ENCODE data around the gene GSTT4.
"Not testable (repeated sequence)": the region's sequence is repeated elsewhere in the genome, so short reads cannot be mapped to it uniquely, and the experiment has no call there.

GSTT4 gene

DNA sequence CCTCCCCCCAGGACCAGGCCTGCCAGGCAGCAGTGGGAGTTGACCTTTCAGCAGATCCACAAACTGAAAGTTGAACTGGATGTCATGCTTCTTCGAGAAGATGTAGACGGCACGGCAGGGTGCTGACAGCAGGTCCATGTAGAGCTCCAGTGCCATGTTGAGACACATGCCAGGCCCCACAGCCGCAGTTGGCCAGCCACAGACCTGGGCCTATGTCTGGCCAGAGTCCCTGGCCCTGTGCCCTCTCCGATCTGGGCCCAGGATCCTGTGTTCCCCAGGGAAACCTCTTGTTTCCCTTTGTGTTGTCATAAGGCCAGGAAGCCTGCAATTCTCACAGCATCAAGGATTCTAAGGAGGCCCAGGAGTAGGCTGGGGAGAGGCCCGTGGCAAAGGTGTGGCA, at the start of gene GSTT4:
GSTT4 (minus strand) TSS at position 253 of the 400 bp plus-strand sequence; CDS start at position 156, 97 bp downstream.
- DNase-seq (ENCODE audit: low read depth, low spot score), result no peak

- DNase-seq (ENCODE audit: low read depth, low spot score), result no peak
These were observed 49.1 kb upstream of the GSTT4 start for GRCh38 chr22:24054356-24054755.

GRCh38 chr22:24053481-24054226, 48.4 kb upstream of the GSTT4 start:
- no peak for DNase-seq (ENCODE audit: low read depth, low spot score)

DNA sequence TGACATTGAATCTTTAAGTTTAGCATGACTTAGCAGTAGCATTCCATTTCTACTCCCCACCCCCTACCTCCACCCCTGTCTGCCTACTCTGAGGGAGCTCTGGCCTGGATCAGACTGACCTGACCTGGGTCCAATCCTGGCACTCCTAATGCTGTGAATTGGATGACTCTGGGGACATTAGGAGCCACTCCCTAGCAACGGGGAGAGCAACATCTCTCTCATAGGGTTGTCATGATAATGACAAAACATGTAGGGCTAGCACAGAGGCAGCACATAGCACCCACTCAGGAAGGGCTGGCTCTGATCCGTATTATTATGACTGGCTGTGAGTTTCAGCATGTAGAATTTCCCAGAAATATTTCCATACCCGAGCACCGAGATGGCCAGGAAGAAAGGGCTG, 46.3 kb upstream of the GSTT4 start:
- DNase-seq (ENCODE audit: low read depth, low spot score), result no peak

DNA sequence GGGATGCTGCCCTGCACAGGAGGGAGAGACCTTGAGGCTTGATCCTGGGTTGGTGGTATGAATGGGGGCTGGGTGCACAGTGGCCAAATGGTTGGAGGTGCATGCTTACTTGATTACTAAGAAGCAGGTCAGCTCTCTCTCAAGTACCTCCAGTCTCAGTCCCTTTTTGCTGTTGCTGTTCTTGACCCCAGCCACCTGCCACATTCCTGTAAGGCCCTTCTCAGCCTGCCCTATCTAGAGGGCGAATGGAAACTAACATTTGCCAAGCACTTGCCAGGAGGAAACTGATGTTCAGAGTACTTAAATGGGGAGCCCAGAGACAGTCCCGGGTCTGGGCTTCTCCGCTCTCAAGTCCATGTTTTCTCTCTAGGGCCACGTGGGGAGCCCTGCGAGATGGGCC, 45.8 kb upstream of the GSTT4 start:
- no peak for DNase-seq (ENCODE audit: low read depth, low spot score)

DNA sequence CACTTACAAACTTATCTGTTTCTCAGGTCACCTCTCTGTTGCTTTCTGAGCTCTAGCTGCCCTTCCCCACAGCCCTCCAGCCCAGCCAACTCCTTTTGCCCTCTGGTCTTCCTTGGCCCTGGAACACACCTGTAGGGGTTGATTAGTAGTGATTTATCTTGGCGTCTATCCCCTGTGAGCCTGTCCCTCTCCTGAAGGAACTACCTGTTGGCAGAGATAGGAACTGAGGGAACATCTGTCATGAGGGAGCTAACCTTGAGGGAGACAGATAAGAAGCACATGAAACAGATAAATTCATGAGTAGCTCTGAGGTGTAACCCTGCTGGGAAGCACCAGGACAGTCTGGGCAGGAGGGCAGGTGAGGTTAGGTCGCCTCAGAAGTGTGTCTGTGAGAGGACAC, 44.7 kb upstream of the GSTT4 start:
- DNase-seq (ENCODE audit: low read depth, low spot score), result no peak

DNA sequence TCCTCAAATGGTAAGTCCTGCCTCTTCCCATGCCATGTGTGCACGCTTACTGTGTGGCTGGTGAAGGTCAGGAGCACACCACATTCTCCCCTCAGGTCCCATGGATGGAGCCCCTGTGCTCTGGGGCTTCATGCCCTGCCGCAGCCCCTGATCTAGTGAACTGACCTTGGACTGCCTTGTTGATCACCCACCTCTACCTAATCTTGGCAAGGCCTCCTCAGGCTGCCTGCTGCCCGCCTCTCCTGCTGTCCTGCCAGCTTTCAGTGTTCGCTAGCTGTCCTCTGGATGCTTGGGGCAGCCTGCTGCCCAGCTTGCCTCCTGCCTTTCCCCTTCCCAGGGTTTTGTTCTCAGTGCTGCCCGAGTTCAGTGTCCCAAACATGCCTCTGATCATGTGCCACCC, 44.0 kb upstream of the GSTT4 start:
- DNase-seq (ENCODE audit: low read depth, low spot score), result no peak

DNA sequence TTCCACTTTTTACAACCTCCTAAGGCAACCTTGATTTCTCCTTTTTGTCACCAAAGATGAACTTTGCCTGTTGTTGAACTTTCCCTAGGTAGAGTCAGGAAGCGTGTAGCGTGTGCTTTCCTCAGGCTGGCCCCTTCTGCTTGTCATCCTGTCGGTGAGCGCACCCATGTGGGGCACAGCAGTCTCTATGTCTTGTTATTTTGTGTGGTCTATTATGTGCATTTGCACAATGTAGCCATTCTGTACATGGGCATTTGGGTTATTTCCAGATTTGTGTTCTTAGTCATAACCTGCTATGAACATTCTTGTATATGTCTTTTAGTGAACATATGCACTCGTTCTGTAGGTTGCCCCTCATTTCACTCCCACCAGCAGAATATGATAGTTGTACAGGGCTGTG, 40.8 kb upstream of the GSTT4 start:
- DNase-seq (ENCODE audit: low read depth, low spot score), result no peak

GRCh38 chr22:24043958-24044357, 38.7 kb upstream of the GSTT4 start:
- DNase-seq (ENCODE audit: low read depth, low spot score), result no peak

DNA sequence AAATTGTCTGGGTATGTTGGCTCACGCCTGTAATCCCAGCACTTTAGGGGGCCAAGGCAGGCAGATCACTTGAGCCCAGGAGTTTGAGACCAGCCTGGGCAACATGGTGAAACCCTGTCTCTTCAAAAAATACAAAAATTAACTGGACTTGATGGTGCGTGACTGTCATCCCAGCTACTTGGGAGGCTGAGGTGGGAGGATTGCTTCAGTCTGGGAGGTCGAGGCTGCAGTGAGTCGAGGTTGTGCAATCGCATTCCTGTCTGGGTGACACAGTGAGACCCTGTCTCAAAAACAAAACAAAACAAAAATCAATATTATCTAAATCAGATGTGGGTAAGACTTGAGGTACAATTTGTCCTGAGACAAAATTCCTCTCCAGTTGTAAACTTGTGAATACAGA, 38.2 kb upstream of the GSTT4 start:
- not testable (repeated sequence) for DNase-seq (ENCODE audit: low read depth, low spot score)

- DNase-seq (ENCODE audit: low read depth, low spot score), result no peak
These were observed 35.7 kb upstream of the GSTT4 start for GRCh38 chr22:24040946-24041345.

DNA sequence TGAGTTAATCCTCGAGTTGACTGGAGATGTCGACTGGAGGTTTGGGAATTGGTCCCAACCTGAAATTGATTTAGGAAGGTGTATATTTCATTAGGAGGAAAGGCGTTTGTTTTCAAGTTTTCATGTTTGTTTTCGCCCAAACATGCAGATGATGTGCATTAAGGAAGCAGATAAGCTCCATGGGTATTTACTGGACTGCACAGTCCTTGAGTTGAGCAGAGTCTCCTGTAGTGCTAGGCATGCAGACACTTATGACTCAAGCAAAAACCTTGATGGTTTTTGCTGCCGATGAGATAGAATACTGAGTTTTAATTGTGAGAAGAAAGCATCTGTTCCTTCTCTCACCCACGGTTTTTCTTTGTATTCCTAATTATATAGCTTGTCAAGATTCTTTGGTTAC, 33.8 kb upstream of the GSTT4 start:
- no peak for DNase-seq (ENCODE audit: low read depth, low spot score)

- no peak for DNase-seq (ENCODE audit: low read depth, low spot score)
These were observed 32.9 kb upstream of the GSTT4 start for GRCh38 chr22:24037851-24038765.

GRCh38 chr22:24035296-24035695, 30.0 kb upstream of the GSTT4 start:
- no peak for DNase-seq (ENCODE audit: low read depth, low spot score)

DNA sequence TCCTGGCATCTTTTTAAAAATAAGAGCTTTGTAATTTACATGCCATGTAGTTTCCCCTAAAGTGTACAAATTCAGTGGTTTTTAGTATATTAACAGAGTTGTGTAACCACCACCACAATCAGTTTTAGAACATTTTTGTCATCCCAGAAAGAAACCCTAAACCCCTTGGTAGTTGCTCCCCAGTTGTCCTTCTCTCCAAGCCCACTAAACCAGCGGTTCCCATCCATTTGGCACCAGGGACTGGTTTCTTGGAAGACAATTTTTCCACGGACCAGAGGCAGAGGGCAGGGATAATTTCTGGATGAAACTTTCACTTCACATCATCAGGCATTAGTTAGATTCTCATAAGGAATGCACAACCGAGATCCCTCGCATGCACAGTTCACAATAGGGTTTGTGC, 28.5 kb upstream of the GSTT4 start:
- no peak for DNase-seq (ENCODE audit: low read depth, low spot score)

DNA sequence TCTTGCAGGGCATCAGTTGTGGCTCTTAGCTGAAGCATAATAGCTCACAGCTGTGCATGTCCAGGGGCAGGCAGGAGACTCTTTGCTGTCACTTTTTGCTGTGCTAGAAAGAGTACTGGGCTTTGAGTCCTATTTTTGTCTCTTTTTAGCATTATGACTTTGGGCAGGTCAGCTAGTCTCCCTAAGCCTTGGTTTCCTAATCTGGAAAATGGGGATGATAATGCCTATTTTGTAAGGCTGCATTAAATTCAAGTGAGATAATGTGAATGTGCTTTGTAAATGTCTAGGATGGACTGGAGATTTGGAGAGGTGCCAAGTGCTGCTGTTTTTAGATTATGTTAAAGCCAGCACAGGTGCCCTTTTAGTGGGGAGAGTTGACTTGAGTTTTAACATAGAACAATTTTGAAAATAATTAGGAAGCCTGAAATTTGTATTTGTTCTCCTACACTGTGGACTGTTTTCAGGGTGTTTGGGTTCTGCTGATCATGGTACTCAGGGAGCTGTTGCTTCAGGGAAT, 25.0 kb upstream of the GSTT4 start:
- no peak for DNase-seq (ENCODE audit: low read depth, low spot score)

GRCh38 chr22:24029304-24029703, 24.1 kb upstream of the GSTT4 start:
- no peak for DNase-seq (ENCODE audit: low read depth, low spot score)

DNA sequence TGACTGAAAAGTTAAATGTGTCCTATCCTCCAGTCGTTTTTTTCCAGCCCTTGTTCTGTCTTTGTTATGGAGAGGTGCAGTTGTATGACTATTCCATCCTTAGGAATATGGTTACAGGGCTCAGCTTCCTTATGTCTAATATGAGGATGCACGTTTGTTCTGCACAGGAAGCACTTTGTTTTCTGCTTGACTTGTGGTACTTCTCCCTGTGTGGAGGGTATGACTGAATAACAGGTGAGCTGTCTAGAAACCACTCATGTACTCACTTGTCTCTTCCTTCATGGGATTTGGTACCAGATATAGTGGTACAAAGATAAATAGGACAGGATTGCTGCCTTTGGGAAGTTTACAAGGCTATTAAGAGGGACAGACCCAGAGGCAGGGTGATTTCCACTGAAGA, 23.3 kb upstream of the GSTT4 start:
- no peak for DNase-seq (ENCODE audit: low read depth, low spot score)

DNA sequence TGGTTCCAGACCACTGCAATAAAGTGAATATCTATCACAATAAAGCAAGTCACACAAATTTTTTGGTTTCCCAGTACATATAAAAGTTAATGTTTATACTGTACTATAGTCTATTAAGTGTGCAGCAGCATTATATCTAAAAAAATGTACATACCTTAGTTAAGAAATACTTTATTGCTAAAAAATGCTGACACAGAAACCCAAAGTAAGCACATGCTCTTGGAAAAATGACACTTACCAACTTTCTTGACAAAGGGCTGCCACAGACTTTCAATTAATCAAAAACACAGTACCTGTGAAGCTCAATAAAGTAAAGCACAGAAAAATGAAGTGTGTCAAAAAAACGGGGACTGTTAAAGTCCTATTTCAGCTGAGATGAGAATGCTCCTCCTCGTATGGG, 22.7 kb upstream of the GSTT4 start:
- DNase-seq (ENCODE audit: low read depth, low spot score), result no peak

- no peak for DNase-seq (ENCODE audit: low read depth, low spot score)
These were observed 22.2 kb upstream of the GSTT4 start for GRCh38 chr22:24027389-24027975.

GRCh38 chr22:24026733-24027132, 21.5 kb upstream of the GSTT4 start:
- no peak for DNase-seq (ENCODE audit: low read depth, low spot score)

DNA sequence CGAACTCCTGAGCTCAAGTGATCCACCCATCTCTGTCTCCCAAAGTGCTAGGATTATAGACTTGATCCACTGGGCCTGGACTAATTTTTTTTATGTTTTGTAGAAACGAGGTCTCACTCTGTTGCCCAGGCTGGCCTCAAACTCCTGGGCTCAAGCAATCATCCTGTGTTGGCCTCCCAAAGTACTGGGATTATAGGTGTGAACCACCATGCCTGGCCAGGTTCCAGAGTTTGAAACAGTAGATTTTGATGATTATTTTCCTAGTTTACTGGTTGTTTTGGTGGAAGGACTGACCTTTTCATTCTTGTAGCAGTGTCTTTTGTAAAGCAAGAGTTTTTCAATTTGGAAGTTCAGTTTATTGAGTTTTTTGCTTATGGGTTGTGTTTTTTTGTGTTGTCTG, 20.8 kb upstream of the GSTT4 start:
- no peak for DNase-seq (ENCODE audit: low read depth, low spot score)

Data from activated CD4-positive, CD25-positive, alpha-beta regulatory T cell treated with anti-CD3 and anti-CD28 coated beads, Interleukin-2, amount 50 U/mL, for 16 hours (primary cell).